ENCODE data around the gene LYPD4.
"Not testable (repeated sequence)": the region's sequence is repeated elsewhere in the genome, so short reads cannot be mapped to it uniquely, and the experiment has no call there.

The LYPD4 gene

GRCh38 chr19:41799444-41800000 is 45.0 kb downstream of the LYPD4 start:
- no peak for DNase-seq (ENCODE audit: low read depth)

- DNase-seq (ENCODE audit: low read depth), result no peak
Observed at GRCh38 chr19:41796901-41797300, 47.6 kb downstream of the LYPD4 start.

- DNase-seq (ENCODE audit: low read depth), result no peak
Observed at GRCh38 chr19:41796362-41796761, 48.1 kb downstream of the LYPD4 start, which contains the start of gene CEACAM3. Gene CEACAM3 (plus strand): TSS chr19:41796587. CDS start chr19:41796678, 91 bp downstream.

- DNase-seq (ENCODE audit: low read depth), result peak; percentile 20
Observed at GRCh38 chr19:41795031-41795461, 49.4 kb downstream of the LYPD4 start.

GRCh38 chr19:41793414-41793727 is 51.1 kb downstream of the LYPD4 start:
- DNase-seq (ENCODE audit: low read depth), result no peak

GRCh38 chr19:41792513-41793413 is 51.7 kb downstream of the LYPD4 start:
- DNase-seq (ENCODE audit: low read depth), result peak; percentile 19

GRCh38 chr19:41789053-41789452 is 55.4 kb downstream of the LYPD4 start:
- DNase-seq (ENCODE audit: low read depth), result not testable (repeated sequence)

- DNase-seq (ENCODE audit: low read depth), result not testable (repeated sequence)
Observed at GRCh38 chr19:41788518-41788917, 56.0 kb downstream of the LYPD4 start.
